ENCODE results near the gene AARS1. TPM values are rescaled to one million over a fixed set of nuclear protein-coding genes. Genes with fewer than 3 reads are reported as not detected.
"Not testable (repeated sequence)": the region's sequence is repeated elsewhere in the genome, so short reads cannot be mapped to it uniquely, and the experiment has no call there.

The AARS1 gene
- total RNA-seq, 1 donor from 2014 or later, result 53.4 TPM

DNA sequence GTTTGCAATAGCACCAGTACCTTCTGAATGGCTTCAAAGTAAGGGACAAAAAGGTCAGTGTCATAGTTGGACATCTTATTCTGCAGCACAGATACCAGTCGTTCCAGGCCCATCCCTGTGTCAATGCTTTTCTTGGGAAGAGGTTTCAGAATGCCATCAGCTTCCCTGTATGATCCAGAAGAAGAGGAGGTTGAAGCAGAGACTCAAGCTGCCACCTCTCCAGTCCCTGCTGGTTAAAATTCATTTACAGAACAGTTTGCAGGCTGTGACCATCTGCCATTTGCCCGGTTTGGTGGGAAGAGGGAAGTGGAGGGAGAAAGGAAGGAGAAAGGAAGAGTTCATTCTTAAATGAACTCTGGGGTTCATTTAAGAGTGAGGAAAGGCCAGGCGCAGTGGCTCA is 19.1 kb downstream of the AARS1 start:
- ATAC-seq, result no peak

- ATAC-seq, result no peak
These were observed 19.8 kb downstream of the AARS1 start for GRCh38 chr16:70269471-70269870.

GRCh38 chr16:70267922-70268321 is 21.4 kb downstream of the AARS1 start:
- not testable (repeated sequence) for ATAC-seq

DNA sequence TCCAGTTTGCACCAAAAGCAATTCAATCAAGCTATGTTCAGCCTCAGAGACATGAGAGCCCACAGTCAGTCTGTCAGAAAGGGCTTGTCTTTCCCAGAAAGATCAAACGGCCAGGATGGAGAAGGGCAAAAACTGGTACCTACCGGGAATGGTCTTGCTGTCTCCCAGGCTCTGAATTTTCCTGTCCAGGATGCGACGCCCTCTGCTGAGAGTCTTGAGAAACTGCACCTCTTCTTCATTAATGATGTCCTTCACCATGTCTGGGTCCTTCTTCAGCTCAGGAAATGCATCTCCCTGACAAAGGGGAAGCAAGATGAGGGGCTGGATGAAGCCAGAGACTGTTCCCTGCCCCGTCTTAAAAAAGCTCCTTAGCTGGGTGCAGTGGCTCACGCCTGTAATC is 21.8 kb downstream of the AARS1 start:
- ATAC-seq, result peak; percentile 47

- ATAC-seq, result not testable (repeated sequence)
These were observed 29.4 kb downstream of the AARS1 start for GRCh38 chr16:70259903-70260302.

- no peak for ATAC-seq
These were observed 30.4 kb downstream of the AARS1 start for GRCh38 chr16:70258946-70259345.

DNA sequence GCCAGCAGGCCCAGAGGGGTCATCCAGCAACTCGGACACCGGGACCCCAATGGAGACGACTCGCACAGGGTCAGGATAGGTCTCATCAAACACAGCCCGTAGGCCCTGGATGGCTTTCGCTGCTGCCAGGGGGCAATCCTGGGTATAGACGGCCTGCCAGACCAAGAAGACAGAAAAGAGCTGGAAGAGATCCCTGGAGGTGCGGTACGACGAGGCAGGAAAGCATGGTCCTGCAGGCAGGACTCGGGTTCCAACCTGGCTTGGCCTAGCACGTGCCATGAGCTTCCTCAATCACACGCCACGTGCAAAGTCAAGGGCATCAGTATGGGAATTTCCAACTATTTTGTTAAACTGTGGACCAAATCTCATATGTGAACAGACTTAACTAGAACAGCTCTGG is 31.2 kb downstream of the AARS1 start:
- no peak for ATAC-seq

DNA sequence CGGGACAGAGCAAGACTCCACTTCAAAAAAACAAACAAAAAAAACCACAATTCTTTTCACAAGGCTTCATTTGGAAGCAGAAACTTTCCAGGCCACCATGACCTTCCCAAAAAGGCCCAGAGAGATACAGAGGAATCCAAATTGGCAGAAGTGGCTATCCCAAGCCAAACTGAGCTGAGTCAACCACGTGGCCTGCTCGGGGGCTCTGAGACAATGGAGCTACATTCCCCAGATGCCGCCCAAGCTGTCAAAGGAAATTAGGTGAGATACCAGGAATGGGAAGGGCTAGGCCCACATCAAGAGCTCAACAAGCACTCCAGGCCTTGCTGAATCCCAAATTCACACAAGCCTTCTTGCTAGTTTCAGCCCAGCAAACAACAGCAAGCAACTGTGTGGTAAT is 31.9 kb downstream of the AARS1 start:
- ATAC-seq, result no peak

- no peak for ATAC-seq
These were observed 33.7 kb downstream of the AARS1 start for GRCh38 chr16:70255574-70255973.

DNA sequence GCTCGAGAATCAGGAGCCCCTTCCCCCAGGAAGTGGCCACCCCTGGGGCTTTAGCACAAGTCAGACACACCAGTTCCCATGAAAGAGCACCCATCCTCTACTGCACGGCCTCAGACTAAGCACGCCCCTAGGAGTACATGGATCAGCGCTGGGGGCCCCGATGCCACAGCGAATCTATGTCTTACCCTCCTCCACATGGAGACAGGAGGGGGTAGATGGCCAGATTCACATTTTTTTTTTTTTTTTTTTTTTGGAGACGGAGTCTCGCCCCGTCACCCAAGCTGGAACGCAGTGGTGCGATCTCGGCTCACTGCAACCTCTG is 34.4 kb downstream of the AARS1 start:
- no peak for ATAC-seq

- ATAC-seq, result no peak
These were observed 34.9 kb downstream of the AARS1 start for GRCh38 chr16:70254180-70254964.

GRCh38 chr16:70253291-70254106 is 35.8 kb downstream of the AARS1 start:
- no peak for ATAC-seq

GRCh38 chr16:70252355-70252988 is 36.8 kb downstream of the AARS1 start:
- ATAC-seq, result no peak

DNA sequence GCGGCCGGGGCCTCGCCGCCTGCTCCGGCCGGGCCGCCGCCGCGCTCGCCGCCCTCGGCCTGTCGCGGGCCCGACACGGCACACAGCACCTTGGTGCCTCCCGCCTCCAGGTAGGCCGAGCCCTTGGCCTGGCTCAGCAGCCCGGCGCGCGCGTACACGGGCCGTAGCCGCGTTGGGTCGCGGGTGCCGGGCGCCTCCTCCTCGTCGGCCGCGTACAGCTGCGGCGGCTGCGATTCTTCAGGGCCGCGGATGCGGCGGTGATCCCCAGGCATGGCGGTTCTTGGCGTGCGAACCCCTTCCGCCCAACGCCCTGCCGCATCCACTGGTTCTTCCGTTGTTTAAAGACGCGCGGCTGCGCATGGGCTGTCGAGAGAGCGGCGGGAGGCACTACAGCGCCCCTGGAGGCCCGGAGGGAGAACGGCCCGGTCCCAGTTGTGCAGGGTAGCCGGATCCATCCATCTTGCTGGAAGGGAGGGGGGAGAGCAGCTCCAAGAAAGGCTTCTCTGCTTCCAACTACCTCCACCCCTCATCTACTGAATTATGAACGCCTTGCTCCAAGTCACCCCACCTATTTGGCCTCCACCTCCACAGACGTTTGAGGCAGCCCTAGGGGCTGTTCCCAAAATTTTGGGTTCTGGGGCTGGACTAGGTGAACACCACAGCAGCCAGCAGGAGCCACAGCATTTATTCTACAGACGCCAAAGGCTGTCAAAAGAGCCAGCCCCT is 37.5 kb downstream of the AARS1 start, which contains the start of gene EXOSC6:
Gene EXOSC6 (minus strand): TSS at position 312 of the 726 bp plus-strand sequence. CDS start 40 bp downstream, at position 272.
- peak; percentile 96 for ATAC-seq

- ATAC-seq, result peak; percentile 69
These were observed 38.3 kb downstream of the AARS1 start for GRCh38 chr16:70250748-70251628.

GRCh38 chr16:70249697-70250096 is 39.6 kb downstream of the AARS1 start:
- ATAC-seq, result not testable (repeated sequence)

DNA sequence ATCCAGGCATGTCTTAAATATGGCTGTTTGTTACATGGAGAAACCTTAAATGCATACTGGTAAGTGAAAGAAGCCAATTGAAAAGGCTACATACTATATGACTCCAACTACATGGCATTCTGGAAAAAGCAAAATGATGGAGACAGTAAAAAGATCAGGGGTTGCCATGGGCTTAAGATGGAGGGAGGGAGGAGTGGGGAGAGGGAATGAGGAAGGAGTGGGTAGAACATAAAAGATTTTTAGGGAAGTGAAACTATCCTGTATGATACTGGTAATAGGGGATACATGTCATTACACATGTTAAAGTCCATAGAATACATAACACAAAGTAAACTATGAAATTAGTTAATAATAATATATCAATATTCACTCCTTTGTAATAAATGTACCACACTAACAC is 50.5 kb downstream of the AARS1 start:
- ATAC-seq, result not testable (repeated sequence)

- not testable (repeated sequence) for ATAC-seq
These were observed 57.5 kb downstream of the AARS1 start for GRCh38 chr16:70231831-70232230.

DNA sequence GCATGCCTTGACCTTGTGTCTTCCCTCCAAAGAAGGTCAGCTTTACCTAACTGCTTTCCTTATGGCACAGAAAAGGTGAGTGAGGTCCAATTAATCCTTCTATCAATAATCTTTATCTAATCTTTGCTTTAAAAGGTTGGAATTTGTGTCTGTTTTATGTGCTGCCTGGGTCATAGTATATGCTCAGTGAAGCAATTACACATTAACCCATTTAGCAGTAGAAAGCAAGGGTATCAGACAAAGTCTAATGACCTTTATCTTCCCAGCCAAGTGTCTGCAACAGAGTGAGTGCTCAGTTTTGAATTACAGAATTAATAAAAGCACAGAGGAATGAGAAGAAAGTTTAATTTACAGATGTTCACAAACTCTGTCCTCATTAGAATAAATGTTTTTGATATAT is 63.3 kb downstream of the AARS1 start:
- ATAC-seq, result not testable (repeated sequence)

GRCh38 chr16:70225430-70225829 is 63.9 kb downstream of the AARS1 start:
- ATAC-seq, result not testable (repeated sequence)

GRCh38 chr16:70224645-70225044 is 64.7 kb downstream of the AARS1 start:
- ATAC-seq, result not testable (repeated sequence)
